OCI-LY7 (cell line): ENCODE measurements around the gene DUSP22. TPM values are rescaled to one million over a fixed set of nuclear protein-coding genes. Genes with fewer than 3 reads are reported as not detected.
A peak's percentile ranks its signal among the peaks of the same experiment; 100 is the strongest.

Experiments
- BruUV-seq: library from RNA; stranded (reverse); fragments of 400-500 nt; replicated peaks from 2 replicates; lab custom pipeline; 2021; lab: Mats Ljungman, UMichigan
- CTCF ChIA-PET: fragments of 300-600 bp; sonication (Branson Sonifier 250); formaldehyde crosslinking; loops from one replicate; lab custom pipeline; 2022; ENCODE audit warnings: antibody characterized with exemption; ENCODE audit not compliant: unreplicated experiment; lab: Charles Lee
- POLR2A ChIA-PET: fragments of 300-600 bp; sonication (Branson Sonifier 250); formaldehyde crosslinking; loops from one replicate; lab custom pipeline; 2022; ENCODE audit warnings: antibody characterized with exemption; lab: Charles Lee
- DNase-seq: peaks from one replicate; pipeline ENCODE4 v3.0.0-alpha.2; 2015; ENCODE audit warnings: low spot score
- H2AFZ ChIP-seq: fragments of 200-600 bp; sonication (generic), shearing (Covaris generic); 2 replicates; pipeline ENCODE4 v1.6.1; 2014; ENCODE audit warnings: mild to moderate bottlenecking, antibody characterized with exemption, low read length, moderate library complexity
- H3K27ac ChIP-seq: fragments of 200-600 bp; sonication (generic); 2 replicates; pipeline ENCODE4 v1.5.1; 2014; ENCODE audit warnings: mixed run types, low read depth, mild to moderate bottlenecking, moderate library complexity, low read length, inconsistent platforms; ENCODE audit not compliant: poor library complexity, severe bottlenecking
- H3K36me3 ChIP-seq: fragments of 200-600 bp; sonication (generic); 2 replicates; pipeline ENCODE4 v1.6.1; 2014; ENCODE audit warnings: mild to moderate bottlenecking, antibody characterized with exemption, low read length, moderate library complexity, mixed read lengths; ENCODE audit not compliant: insufficient read depth
- H3K4me1 ChIP-seq: fragments of 200-600 bp; sonication (generic); 2 replicates; pipeline ENCODE4 v1.5.1; 2014; ENCODE audit warnings: mild to moderate bottlenecking, low read length; ENCODE audit not compliant: insufficient read depth, poor library complexity, severe bottlenecking
- H3K4me2 ChIP-seq: fragments of 200-600 bp; sonication (generic); 2 replicates; pipeline ENCODE4 v1.6.1; 2014; ENCODE audit warnings: mild to moderate bottlenecking, low read length
- H3K4me3 ChIP-seq: fragments of 200-600 bp; sonication (generic); 2 replicates; pipeline ENCODE4 v1.5.1; 2014; ENCODE audit warnings: mild to moderate bottlenecking, low read depth, low read length; ENCODE audit not compliant: poor library complexity, severe bottlenecking
- H3K79me2 ChIP-seq: fragments of 200-600 bp; sonication (generic); 2 replicates; pipeline ENCODE4 v1.6.1; 2016; ENCODE audit warnings: low read depth, mild to moderate bottlenecking, low read length, moderate library complexity, mixed read lengths; ENCODE audit not compliant: insufficient read depth
- H3K9me2 ChIP-seq: fragments of 200-600 bp; sonication (generic); 2 replicates; pipeline ENCODE4 v1.6.1; 2016; ENCODE audit warnings: mild to moderate bottlenecking, low read length, mixed read lengths; ENCODE audit not compliant: insufficient read depth
- H3K9me3 ChIP-seq: fragments of 200-600 bp; sonication (generic); 2 replicates; pipeline ENCODE4 v1.6.1; 2014; ENCODE audit warnings: mild to moderate bottlenecking, mixed run types, low read length, mixed read lengths
- H4K20me1 ChIP-seq: fragments of 200-600 bp; sonication (generic); 2 replicates; pipeline ENCODE4 v1.6.1; 2014; ENCODE audit warnings: mild to moderate bottlenecking, antibody characterized with exemption, low read length, moderate library complexity, mixed read lengths; ENCODE audit not compliant: insufficient read depth
- CTCF ChIP-seq: fragments of 200-600 bp; sonication (generic); conservative IDR thresholded peaks from 2 replicates; pipeline ENCODE4 v1.5.1; 2014; ENCODE audit warnings: mild to moderate bottlenecking, antibody characterized with exemption, low read length, moderate library complexity, mixed read lengths
- EZH2phosphoT487 ChIP-seq: fragments of 200-600 bp; sonication (generic); IDR thresholded peaks from 2 replicates; pipeline ENCODE4 v1.6.1; 2018; ENCODE audit warnings: low read depth, borderline replicate concordance, mild to moderate bottlenecking, mixed run types, antibody characterized with exemption, low read length, moderate library complexity, mixed read lengths
- intact Hi-C: fragments of 100-400 bp; cut with micrococcal nuclease; formaldehyde crosslinking; loops from one replicate; pipeline ENCODE4 v1.10.0; 2022; ENCODE audit not compliant: unreplicated experiment
- total RNA-seq, 2 experiments: library from RNA; depleted of rRNA in 1 of 2; stranded (reverse); fragments of >200 nt in 1 of 2; shearing (Covaris generic) in 1 of 2; gene quantifications; 2 replicates each; pipeline ENCODE4 v1.2.3, GENCODE V29; 2014 to 2022

The DUSP22 gene
- total RNA-seq, 2 experiments from 2014 or later: 149 to 171 TPM

GRCh38 chr6:322259-322930, 30.1 kb downstream of the DUSP22 start:
- intact Hi-C loops: loop anchor here (1.0 to 2.0 kb wide), 2 partner anchors 16 to 104 kb away; no protein-coding TSS in a partner anchor
- peak; percentile 72 for DNase-seq
- H3K9me3 ChIP-seq: no peaks in the 10 kb centered on the region
- POLR2A ChIA-PET: interaction anchor here (0.6 to 4.8 kb wide), 26 partner anchors 11 to 373 kb away, joined by 3 to 180 read pairs (median 6); partner anchors contain the start of genes DUSP22 and IRF4
- peak overlapping the region; percentile 96 for H3K27ac ChIP-seq
- peak overlapping the region; percentile 18 for H3K4me3 ChIP-seq
- no peaks in the 10 kb centered on the region for H3K9me2 ChIP-seq
- no TSS peak for BruUV-seq
- no peak overlapping the region for H2AFZ ChIP-seq
- peak overlapping the region; percentile 75 for H3K4me2 ChIP-seq
- peaks cover 100% of the 10 kb centered on the region for H3K4me1 ChIP-seq
- no peaks in the 10 kb centered on the region for H4K20me1 ChIP-seq
- CTCF ChIA-PET: interaction anchor here (0.7 to 3.7 kb wide), 11 partner anchors 9 to 133 kb away, joined by 3 to 30 read pairs (median 6); no protein-coding TSS in a partner anchor
- TF ChIP-seq CTCF (peak; percentile 78), EZH2phosphoT487 (no peak)
- peaks cover 50% of the 10 kb centered on the region; the same call in 1 of the 2 replicates for H3K79me2 ChIP-seq
- H3K36me3 ChIP-seq: peaks cover 24% of the 10 kb centered on the region

GRCh38 chr6:322940-323729, 30.8 kb downstream of the DUSP22 start:
- DNase-seq: peak; percentile 91
- Histone ChIP-seq H3K9me3 (no peaks in the 10 kb centered on the region), H3K9me2 (no peaks in the 10 kb centered on the region), H3K79me2 (peaks cover 51% of the 10 kb centered on the region; the same call in 1 of the 2 replicates), H4K20me1 (no peaks in the 10 kb centered on the region), H3K4me2 (peak overlapping the region; percentile 75), H3K4me1 (peaks cover 100% of the 10 kb centered on the region), H3K4me3 (peak overlapping the region; percentile 18), H3K27ac (peak overlapping the region; percentile 96), H3K36me3 (peaks cover 25% of the 10 kb centered on the region), H2AFZ (no peak overlapping the region)
- BruUV-seq: TSS peak; percentile 85
- POLR2A ChIA-PET: interaction anchor here (0.5 to 4.8 kb wide), 27 partner anchors 10 to 372 kb away, joined by 3 to 180 read pairs (median 6); partner anchors contain the start of genes DUSP22 and IRF4
- CTCF ChIA-PET: interaction anchor here (0.7 to 3.7 kb wide), 14 partner anchors 9 to 133 kb away, joined by 3 to 30 read pairs (median 6); no protein-coding TSS in a partner anchor
- intact Hi-C loops: loop anchor here (1.0 to 2.0 kb wide), 3 partner anchors 17 to 104 kb away; no protein-coding TSS in a partner anchor
- no peak for TF ChIP-seq EZH2phosphoT487
- no peak for TF ChIP-seq CTCF
